CD4-positive, alpha-beta T cell treated with Interleukin-2 at 100 ng/mL for 4 hours (primary cell): ENCODE data around the gene CCM2.
"Not testable (repeated sequence)": the region's sequence is repeated elsewhere in the genome, so short reads cannot be mapped to it uniquely, and the experiment has no call there.

Experiments used
- DNase-seq: peaks from one replicate; pipeline ENCODE4 v3.0.0-alpha.2; 2020; ENCODE audit warnings: low spot score

The CCM2 gene

DNA sequence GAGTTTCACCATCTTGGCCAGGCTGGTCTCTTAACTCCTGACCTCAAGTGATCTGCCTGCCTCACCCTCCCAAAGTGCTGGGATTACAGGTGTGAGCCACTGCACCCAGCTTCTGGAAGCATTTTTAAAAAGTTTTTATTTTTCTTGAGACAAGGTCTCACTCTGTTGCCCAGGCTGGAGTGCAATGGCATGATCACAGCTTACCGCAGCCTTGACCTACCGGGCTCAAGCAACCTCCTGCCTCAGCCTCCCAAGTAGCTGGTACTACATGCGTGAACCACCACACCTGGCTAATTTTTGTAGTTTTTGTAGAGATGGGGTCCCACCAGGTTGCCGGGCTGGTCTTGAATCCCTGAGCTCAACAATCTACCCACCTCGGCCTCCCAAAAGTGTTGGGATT is 34.7 kb downstream of the CCM2 start:
- DNase-seq, result not testable (repeated sequence)

DNA sequence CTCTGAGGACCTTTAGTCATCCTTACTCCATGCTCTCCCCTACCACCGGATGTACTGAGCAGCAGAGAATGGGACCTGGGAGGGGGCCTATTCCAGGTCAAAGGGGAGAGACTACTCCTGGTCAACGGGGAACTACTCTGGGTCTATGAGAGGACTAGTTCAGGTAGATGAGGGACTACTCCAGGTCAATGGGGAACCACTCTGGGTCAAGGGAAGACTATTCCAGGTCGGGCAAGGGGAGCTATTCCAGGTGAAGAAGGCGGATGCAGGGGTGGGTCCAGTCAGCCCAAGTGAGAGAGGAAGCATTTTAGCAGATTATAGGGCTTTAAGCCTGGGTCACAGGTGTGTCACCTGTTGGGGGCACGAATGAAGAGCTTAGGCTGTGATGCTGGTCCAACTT is 35.4 kb downstream of the CCM2 start:
- DNase-seq, result no peak

- no peak for DNase-seq
Observed at GRCh38 chr7:45035893-45036292, 35.9 kb downstream of the CCM2 start.

- DNase-seq, result no peak
Observed at GRCh38 chr7:45036317-45036716, 36.3 kb downstream of the CCM2 start.

- no peak for DNase-seq
Observed at GRCh38 chr7:45036796-45037195, 36.8 kb downstream of the CCM2 start.

- no peak for DNase-seq
Observed at GRCh38 chr7:45037876-45038275, 37.9 kb downstream of the CCM2 start.

DNA sequence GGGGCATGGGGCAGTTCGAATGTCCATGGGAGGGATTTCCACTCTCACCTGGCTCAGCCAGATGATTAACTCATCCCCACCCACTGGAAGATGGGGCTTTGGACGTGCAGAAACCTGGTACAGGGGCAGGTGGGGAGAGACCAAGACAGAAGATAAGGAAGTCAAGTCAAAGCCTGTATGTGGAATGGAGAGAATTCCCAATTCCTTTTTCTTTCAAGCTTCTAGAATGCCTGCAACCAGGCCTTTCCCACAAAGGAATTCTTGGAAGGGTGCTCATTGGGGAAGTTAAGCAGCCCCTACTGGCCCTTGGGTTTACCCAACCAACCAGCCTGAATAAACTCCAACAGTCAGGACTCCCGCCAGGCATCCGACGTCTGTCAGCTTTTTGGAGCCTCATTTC is 39.1 kb downstream of the CCM2 start:
- DNase-seq, result no peak

GRCh38 chr7:45044338-45044737 is 44.3 kb downstream of the CCM2 start:
- DNase-seq, result no peak

DNA sequence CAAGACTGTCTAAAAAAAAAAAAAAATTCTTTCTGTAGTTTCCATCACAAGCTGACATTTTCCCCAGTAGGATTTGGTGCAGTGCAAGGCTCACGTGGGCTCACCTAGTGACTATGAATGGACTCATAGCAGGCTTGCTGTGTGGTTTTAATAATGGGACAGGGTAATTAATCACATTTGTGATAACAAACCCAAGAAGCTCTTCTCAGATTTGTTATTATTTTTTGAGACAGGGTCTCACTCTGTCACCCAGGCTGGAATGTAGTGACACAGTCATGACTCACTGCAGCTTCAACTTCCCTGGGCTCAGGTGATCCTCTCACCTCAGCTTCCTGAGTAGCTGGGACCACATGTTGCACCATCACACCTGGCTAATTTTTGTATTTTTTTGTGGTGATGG is 48.7 kb downstream of the CCM2 start:
- peak; percentile 48 for DNase-seq

- no peak for DNase-seq
Observed at GRCh38 chr7:45050198-45050597, 50.2 kb downstream of the CCM2 start.

- no peak for DNase-seq
Observed at GRCh38 chr7:45052011-45052410, 52.0 kb downstream of the CCM2 start.

DNA sequence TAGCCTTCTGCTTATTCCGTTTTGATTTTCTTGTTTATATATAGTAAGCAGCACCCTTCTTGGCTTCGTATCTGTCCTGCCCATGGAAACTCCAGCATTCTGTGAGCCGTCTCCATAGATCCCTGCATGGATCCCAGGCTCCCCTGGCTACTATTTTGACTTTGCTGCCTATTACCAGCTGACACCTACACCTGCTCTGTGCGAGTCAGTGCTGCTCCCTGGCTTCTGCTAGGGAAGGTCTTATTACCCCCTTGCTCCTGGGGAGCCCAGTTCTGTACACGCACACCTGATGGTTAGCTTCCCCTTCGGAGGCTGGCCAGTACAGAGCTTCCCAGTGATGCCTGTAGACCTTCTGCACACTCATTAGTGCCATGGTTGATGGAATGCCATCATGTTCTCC is 53.4 kb downstream of the CCM2 start:
- DNase-seq, result no peak

GRCh38 chr7:45053941-45054340 is 53.9 kb downstream of the CCM2 start:
- no peak for DNase-seq

- no peak for DNase-seq
Observed at GRCh38 chr7:45054442-45054841, 54.4 kb downstream of the CCM2 start.

DNA sequence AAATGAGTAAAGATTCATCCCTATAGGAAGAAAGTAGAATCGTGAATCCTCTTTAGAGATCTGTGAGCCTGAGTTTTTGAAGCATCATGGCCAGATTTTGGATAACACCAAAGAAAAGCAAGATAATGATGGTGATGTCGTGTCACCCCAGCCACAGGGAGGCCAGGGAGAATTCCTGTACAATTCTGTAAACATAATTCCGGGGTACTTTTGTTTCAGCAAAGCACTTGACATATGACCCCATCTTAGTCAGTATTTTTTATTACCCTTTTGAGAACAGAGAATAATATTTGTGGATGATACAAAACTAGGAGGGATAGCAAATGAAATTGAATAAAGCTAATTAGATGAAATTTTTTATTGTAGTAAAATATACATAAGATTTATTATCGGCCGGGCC is 55.0 kb downstream of the CCM2 start:
- DNase-seq, result no peak

- no peak for DNase-seq
Observed at GRCh38 chr7:45055594-45056219, 55.7 kb downstream of the CCM2 start.

- DNase-seq, result no peak
Observed at GRCh38 chr7:45057878-45058277, 57.9 kb downstream of the CCM2 start.

DNA sequence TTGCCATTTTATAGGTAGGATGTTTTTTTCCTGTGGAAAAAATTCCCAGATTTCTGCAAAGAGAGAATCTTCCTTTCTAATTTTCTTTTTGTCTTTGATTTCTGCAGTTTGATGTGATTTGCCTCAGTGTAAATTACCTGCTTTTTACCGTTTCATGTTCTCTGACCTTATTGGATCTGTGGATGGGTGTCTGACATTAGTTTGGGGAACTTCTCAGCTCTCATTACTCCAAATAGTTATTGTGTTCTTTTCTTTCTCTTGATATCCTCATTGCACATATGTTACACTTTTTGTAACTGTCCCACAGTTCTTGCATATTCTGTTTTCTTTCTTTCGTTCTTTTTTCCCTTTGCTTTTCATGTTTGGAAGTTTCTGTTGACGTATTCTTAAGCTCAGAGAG is 60.3 kb downstream of the CCM2 start:
- DNase-seq, result no peak

- no peak for DNase-seq
Observed at GRCh38 chr7:45061352-45061751, 61.4 kb downstream of the CCM2 start.

DNA sequence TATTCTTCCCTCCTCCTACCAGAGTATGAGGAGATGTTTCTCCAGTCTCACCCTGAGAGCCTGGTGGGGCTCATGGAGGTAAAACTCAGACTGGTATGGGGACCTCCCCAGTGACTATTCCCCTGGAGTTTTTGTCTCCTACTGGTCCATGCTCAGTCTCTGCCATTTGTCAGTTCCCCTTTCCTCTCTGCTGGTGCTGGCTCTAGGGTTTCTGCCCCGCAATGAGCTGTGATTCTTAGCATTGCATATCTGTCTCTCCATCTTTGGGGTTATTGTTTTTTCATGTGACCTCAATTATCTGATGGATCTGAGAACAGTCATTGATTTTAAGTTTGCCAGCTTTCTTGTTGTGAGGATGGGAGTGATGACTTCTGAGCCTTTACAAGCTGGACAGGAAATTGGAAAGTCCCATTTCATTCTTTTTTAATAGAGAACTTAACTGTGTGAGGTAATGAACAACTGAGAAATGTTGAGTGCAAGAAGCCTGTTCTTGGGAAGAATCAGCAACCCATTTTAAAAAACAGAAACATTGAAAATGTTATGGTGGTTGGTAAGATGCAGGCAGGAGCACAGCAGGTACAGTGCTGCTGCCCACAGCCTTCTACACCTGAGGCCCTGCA is 61.9 kb downstream of the CCM2 start:
- no peak for DNase-seq

- no peak for DNase-seq
Observed at GRCh38 chr7:45064047-45064725, 64.2 kb downstream of the CCM2 start.

- no peak for DNase-seq
Observed at GRCh38 chr7:45065031-45065995, 65.3 kb downstream of the CCM2 start.

GRCh38 chr7:45066409-45066808 is 66.4 kb downstream of the CCM2 start:
- DNase-seq, result no peak
